Measurements from ENCODE around the gene ASB18.
"Not testable (repeated sequence)": the region's sequence is repeated elsewhere in the genome, so short reads cannot be mapped to it uniquely, and the experiment has no call there.

ASB18 gene, protein sequence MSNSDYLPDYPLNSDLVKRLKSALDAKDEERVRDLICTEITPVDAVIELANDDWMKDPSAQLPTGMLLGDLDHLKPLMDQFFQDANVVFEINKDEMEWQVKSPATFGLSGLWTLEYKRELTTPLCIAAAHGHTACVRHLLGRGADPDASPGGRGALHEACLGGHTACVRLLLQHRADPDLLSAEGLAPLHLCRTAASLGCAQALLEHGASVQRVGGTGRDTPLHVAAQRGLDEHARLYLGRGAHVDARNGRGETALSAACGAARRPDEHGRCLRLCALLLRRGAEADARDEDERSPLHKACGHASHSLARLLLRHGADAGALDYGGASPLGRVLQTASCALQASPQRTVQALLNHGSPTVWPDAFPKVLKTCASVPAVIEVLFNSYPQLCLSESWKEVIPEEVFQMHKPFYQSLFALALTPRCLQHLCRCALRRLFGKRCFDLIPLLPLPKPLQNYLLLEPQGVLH

DNA sequence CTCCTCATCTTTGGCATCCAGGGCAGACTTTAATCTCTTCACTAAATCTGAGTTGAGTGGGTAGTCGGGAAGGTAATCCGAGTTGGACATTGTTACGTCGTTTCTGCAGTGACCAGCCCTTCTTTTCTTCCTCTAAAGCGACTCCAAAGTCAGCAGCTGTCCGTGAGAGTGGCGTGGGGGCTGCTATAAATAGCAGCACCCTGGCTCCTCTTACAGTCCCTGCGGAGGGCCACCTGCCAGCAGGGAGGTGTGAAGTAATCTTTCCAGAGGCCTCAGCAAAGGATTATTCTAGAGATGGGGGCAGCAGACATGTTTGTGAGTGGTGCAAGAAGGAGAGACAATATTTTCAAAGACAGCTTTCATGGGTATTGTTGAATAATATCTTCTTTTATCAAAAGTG, at the start of gene ASB18:
ASB18 (minus strand) TSS at position 151 of the 400 bp plus-strand sequence; CDS start at position 90, 61 bp downstream.
- DNase-seq = no peak

DNA sequence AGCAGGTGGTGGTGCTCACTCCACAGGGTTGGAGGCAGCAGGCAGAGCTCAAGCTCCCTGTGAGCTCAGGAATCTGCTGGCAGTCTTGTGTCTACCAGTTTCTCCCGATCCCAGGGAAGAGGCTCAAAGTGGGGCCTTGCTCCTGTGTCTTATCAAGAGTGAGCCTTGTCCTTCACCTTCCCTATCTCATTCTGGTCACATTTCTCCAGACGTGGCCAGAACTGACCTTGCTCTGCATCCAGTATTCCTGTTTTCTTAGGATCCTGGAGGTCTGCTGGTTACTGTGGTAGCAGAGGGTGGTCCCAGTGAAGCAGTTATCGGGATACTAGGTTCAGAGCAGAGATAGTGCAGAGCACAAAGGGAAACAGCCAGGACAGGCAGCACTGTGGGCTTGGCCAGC, 47.1 kb upstream of the ASB18 start:
- DNase-seq = no peak

DNA sequence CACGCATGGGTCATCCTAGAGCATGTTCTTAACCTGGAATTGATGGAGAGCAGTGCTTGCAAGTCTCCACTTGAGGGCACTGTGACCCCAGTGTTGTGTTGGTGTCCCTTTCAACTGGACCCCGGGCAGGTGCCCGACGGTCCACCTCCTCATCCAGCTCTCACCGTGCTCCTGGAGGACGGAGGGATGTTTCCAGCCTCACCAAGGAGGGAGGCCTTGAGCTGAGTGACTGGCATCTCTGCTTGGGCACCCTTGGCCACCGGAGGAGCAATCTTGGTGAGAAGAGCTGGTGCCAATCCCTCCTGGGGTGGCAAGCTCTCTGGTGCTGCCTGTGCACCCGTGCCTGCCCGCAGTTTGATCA, 45.4 kb upstream of the ASB18 start:
- DNase-seq = peak; percentile 18

DNA sequence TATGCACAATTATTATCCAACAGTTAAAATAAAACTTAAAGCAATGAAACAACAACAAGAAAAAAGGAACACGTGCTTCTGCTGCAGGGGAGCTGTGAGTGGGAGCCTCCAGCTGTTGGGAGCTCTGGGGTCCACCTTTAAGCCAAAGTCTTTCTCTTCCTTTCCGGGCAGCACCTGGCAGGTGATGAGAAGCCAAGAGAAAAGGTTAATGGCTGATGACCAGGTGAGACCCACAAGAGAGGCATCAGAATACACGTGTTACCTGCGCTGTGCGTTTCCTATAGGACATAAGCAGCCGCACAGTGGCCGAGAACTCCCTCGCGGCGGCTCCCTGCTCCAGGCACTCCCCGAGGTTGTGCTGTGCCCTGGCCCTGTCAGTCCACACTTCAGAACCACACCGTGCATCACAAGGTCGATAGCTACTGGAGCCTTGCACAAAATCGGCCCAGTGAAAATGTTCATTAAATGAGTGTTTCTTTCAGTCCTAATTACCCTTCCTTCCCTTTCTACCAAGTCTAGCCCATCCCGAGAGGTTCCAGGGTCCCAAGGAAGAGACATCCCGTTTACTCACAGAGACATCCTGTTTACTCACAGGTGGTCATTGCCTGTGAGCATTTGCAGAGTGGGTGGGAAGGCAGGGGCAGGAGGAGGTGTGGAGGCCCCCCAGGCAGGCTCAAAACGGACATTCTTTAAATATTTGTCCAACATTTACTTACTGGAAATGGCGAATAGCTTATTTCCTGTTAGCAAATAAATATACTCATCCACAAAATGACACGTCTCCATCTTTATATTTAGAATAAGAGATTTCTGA, 44.9 kb upstream of the ASB18 start:
- no peak for DNase-seq

DNA sequence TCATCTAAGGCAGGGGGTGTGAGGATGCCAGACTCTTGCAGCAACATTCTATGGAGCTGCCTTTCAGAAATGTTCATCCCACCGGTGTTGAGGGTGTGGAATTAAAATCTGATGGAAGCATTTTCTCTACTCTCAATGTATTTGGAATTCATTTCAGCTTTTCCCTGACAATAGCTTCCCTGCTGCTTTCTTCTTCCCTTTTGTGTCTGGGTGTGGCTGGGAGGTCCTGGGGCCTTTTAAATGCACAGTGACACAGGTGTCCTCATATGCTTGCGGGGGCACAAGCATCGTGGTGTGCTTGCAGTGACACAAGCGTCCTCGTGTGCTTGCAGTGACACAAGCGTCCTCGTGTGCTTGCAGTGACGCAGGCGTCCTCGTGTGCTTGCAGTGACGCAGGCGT, 43.4 kb upstream of the ASB18 start:
- DNase-seq = no peak

DNA sequence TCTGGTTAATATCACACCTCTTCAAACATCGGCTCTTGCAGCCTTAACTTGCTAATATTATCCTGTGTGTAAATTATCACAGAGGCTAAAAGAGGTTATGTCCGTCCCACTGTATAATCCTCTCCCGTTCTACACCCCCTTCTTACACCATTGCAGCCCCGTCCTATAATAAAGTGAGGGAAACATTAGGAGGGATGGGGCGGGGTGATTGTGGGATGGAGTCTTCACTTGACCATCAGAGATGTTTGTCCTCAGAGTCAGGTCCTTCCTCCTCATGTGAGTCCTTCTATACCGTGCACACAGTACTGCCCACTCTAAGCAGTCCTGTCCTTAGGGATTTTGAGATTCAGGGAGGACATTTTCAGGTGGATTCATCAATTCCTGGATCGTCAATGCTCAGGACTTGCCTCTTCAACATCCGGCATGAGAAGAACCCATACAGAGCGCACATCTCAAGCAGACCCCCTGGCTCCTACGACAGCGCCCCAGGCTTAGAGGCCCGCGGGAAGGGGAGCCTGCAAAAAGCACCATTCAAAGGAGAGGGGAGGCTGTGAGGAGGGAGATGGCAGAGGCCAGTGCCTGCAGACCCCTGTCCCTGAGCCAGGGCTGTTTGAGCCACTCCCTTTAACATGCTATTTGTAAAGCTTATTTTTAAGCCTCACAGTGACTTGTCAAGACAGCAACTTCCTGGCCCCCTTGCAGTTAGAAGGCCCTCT, 42.8 kb upstream of the ASB18 start:
- DNase-seq = no peak

DNA sequence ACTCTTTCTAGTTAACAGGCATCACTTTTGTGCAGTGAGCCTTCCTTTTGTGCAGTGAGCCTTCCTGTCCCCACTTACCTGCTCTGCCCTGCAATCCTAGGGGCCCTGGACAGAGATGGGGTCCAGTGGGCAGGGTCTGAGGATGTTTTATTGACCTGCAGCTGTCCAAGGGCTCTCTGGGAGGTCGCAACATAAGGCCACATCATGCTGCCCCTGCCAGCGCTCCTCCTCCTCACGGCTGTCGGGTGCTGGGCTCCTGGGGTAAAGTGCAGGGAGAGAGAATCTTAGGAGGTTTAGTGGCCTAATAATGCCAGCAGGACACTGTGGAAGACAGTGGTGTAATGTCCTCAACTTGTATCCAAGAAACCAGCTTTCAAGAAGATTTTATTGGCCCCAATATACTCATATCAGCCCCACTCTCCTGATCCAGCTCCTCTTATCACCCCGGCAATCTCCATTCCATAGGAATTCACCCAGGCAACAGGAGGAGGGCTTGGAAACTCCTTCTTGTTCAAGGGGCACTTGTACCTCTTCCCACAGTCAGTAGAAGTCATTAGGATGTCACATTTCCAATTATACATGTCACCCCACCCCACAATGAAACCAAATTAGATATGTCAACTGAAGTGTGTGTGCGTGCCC, 41.9 kb upstream of the ASB18 start:
- DNase-seq = no peak

DNA sequence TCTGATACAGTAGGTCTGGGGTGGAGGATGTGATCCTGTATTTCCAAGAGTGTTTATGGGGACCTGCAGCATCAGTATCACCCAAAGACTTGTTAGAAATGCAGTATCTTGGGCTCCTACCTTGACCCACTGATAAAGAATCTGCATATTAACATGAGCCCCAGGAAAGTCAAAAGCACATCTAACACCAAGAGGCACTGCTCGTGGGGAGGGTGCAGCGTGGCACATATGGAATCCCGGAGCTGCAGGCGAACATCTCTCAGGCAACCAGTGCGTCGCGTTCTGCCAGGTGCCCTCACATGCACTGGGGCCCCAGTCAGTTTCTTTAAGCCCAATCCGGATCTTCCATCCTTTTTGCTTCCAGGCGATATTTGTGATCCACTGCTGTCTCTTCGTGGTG, 41.3 kb upstream of the ASB18 start:
- DNase-seq = no peak

DNA sequence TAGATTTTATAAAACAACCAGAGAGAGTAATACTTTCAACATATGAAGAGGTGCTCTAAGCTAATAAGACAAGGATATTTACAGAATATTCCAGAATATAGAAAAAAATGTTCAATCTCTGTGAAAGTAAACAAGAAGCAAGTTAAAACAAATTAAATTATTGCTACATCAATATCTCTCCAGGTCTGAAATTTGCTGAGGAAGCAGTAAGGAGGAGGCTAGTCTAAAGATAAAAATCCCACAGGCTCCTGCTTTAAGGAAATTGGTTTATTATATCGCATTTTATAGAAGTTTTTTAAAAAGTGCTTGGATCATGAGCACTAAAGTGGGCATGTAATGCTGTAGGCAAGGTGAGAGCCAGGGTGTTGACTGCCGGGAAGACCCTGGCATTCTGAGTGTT, 39.7 kb upstream of the ASB18 start:
- DNase-seq = no peak

DNA sequence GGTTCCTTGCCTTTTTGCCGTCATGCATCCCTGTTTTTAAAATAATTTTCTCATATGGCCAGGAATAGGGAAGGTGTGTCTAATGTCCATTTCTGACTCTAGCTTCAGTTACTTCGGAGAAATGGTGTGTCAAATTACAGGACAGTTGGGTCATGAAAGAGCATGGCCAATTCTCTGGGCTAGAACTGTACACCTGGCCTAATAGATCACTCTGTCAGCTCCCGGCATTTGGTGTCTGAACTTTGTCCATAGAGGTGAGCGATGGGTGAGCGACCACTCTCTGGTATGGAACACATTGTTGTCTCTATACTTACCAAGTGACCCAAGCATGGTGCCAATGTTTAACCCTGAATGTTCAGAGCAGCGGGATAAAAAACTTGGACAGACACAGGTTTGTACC, 38.3 kb upstream of the ASB18 start:
- no peak for DNase-seq

DNA sequence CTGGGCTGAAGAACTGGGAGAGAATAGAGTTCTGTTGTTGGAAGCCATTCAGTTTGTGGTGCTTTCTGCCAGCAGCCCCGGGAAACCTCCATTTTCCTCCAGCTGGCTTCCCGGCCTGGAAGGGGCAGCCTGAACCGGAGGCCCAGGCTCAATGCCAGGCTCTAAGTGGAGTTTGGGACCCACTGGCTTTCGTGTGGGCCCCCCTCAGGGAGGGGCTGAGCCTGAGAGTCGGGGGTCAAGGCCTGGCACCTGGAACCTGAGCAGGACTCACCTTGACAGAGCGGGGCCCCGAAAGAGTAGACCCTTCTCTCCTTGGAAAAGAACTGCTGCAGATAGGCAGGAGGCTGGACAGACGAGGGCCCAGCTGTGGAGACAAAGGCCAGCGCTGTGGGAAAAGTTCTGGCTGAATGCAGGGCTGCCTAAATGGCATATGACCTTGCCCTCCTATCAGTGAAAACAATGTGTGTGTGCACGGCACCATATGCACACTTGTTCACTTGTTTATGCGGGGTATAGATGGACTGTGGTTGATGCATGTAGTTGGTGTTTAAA, 34.8 kb upstream of the ASB18 start:
- DNase-seq = no peak

DNA sequence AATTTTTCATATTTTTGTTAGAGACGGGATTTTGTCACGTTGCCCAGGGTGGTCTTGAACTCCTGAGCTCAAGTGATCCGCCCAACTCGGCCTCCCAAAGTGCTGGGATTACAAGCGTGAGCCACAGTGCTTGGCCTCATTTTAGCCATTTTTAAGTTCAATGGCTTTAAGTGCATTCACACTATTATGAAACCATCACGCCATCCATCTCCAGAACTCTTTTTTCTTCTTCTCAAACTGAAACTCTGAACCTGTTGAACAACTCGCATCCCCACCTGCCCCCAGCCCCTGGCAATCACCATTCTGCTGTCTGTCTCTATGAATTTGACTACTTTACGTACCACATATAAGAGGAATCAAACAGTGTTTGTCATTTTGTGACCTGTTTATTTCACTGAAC, 31.3 kb upstream of the ASB18 start:
- no peak for DNase-seq

DNA sequence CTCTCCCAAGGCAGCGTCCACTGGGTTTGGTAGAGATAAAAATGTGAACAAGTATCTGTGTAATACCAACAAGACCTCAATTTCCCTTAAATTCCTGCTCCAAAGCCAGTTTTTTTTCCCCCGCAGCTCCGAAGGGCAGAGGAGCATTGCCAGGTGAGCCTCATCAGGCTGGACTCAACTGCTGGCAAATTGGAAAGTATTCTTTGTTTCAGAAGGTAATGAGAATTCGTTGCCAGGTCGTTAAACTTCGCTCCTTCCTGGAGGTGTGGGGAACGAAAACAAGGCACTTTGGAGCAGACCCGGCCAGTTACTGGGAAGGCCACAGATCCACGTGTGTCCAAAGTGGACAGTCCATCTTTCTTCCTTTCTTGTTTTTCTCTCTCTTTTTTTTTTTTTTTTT, 30.4 kb upstream of the ASB18 start:
- DNase-seq = no peak

DNA sequence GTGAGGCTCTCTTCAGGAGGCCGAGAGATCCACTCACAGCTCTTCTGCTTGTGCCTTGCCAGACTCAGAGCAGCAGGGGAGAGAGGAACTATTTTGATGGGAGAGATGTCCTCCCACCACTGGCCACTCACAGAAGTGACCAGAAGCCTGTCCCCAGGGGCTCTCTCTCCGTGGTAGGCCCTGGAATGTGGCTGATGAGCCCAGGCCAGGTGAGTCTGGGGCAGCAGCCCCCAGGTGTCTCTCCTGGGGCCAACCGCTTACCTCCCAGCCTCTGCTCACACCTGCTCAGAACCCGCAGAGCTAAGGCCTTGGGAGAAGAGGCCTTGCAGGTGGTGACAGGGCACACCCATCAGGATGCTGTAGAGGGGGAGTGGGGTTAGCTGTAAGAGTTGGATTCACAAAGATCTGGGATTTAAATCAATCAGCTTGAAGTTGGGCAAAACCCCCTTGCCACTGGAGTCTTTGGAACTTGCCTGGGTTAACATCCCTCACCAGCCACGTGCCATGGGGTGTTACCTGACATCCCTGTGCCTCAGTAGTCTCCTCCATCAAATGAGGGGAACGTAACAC, 29.1 kb upstream of the ASB18 start:
- no peak for DNase-seq

DNA sequence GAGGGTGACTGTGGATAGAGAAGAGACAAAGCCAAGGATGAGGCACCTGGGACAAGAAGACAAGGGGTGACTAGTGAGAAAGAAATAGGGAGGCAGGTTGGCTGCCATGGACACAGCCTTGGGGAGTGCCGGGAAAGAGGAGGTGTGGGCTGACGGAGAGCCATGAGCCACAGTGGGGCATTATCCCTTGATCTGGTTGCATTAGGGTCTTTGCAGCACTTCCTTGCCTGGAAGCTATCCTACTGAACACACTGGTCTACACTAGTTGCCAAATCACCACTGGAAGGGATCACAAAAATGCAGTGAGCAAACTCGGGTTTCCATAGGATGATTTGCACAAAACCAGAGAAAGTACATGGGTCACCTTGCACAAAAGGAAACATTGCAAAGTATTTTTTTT, 27.7 kb upstream of the ASB18 start:
- no peak for DNase-seq

DNA sequence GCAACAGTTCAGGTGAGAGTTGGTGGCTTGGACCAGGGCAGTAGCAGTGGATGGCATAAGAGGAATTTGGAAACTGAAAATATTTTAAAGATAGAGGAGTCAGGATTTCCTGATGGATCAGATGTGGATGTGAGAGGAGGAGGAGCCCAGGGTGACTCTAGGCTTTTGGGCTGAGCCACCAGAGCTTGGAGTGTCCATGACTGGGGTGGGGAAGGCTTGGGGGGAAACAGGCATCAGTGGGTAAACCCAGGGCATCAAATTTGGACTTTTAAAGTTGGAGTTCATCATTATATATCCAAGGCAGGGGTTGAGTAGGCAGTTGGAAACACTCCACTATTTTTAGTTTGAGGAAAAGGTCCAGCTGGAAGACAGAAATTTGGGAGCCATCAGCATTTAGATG, 27.3 kb upstream of the ASB18 start:
- DNase-seq = no peak

DNA sequence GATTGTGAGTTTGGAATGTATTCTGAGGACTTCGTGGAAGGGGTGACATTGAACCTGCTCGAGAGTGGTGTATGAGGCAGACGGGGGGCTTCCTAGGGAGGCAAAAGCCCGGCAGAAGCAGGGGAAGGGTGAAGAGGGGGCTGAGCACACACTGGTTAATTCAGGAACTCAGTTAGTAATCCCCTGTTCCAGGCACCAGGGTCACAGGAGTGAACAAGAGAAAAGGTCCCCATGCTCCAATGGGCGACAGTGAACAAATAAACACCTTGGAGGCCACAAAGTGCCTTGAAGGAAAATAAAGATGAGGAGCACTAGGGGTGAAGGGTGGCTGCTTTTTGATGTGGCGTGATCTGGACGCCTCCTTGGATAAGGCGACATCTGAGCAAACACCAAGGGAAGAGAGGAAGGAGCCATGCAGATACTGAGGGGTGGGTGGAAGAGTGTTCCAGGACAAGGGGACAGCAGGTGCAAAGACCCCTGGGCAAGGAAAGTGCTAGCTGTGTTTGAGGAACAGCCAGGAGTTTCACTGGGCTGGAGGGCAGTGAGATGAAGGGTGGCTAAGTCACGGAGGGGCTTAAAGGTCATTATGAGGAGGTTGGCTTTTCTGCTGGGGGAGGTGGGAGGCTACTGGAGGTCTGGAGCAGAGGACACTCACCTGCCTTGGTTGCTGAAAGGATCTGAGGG, 26.7 kb upstream of the ASB18 start:
- no peak for DNase-seq

DNA sequence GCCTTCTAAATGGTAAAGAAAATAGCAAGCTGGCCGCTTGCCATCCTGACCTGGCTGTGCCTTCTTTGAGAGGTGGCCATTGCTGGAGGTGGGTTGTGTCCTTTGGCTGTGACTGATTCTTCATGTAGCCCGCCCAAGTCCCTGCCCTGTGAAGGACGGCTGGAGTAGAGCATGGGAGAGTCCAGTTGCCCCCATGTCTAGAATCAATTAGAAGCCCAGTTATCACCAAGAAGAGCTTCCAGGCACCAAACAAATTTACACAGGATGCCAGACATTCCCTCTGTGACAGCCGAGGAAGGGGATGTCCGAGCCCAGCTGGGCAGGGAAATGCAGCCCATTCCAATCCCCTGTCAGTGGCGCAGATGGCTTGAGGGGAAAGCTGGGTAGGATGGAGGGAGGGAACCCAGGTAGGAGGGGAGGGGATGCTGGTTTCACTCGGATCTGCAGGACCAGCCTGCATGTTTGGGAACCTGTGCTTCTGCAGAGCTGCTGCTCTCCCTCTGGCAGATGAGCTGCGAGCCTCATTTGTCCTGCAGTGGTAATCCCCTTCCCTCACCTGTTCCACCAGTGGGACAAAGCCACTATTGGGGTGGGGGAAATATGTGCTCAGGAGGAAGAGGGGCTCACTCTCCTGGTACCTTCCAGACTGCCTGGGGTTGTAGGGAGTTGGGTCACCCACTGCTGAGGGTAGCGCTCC, 25.7 kb upstream of the ASB18 start:
- no peak for DNase-seq

DNA sequence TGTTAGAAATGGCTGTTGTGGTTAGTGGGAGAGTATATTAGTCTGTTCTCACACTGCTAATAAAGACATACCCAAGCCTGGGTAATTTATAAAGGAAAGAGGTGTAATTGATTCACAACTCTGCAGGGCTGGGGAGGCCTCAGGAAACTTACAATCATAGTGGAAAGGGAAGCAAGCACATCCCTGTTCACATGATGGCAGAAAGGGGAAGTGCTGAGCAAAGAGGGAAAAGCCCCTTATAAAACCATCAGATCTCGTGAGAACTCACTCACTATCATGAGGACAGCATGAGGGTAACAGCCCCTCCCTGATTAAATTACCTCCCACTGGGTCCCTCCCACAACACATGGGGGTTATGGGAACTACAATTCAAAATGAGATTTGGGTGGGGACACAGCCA, 24.2 kb upstream of the ASB18 start:
- not testable (repeated sequence) for DNase-seq

DNA sequence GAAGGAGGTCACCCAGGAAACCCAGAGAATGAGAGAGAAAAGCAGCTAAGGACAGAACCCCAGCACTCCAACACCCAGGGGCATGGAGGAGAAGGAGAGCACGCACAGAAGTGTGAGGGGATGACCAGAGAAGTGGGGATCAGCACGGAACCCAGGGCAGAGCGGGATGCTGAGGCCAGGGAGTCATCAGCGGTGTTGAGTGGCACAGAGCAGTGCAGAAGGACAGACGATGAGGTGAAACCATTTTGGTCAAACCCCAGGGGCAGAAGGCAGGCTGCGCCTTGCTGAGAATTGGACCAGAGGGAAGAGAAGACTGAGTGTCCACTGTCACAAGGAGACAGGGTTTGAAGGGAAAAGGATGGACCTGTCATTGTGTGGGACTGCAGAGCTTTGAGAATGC, 23.4 kb upstream of the ASB18 start:
- DNase-seq = no peak

DNA sequence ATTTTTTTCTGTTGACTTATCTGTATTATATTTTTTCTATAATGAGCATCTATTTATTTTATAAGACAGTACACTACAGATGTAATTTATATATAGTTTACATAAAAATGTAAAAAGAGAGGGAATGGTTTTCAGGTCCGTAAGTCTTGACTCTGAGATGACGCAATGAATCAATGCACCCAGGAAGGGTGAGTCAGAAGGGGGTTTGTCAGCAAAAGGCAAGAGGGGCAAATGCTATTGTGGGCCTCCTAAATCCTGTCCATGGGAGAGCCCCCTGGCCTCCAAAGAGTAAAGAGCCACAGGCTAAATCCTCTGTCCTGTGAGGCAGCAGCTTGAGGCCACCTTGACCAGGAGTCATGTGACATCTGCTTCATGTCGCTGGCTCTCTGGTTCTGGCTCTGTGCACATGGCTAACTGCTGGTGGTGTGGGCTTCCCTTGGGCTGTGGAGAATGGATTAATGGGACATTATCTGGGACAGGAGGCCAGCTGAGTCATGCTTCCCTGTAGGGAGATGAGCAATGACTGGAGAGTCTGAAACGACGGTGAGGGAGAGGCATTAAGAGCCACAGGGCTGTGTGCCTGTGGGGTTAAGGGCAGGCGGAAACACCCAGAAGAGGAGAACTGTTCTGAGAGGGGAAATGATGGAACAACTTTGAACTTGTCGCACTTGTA, 22.8 kb upstream of the ASB18 start:
- DNase-seq = peak; percentile 29

Measured in fibroblast of upper back skin (primary cell).